K562 (cell line): ENCODE data around the gene PINK1. TPM values are rescaled to one million over a fixed set of nuclear protein-coding genes. Genes with fewer than 3 reads are reported as not detected.
A peak's percentile ranks its signal among the peaks of the same experiment; 100 is the strongest.

Experiments
- BHLHE40 ChIP-seq: IDR thresholded peaks from 2 replicates; pipeline ENCODE4 v1.6.1; 2011; ENCODE audit warnings: low read length, improper control_type of control experiment
- CBFA2T2 ChIP-seq: fragments of 450-650 bp; conservative IDR thresholded peaks from 2 replicates; pipeline ENCODE4 v1.6.1; 2017; ENCODE audit warnings: mild to moderate bottlenecking
- HIVEP1 ChIP-seq: fragments of 250-450 bp; sonication (Bioruptor Pico); IDR thresholded peaks from 2 replicates; pipeline ENCODE4 v1.4.0; 2020; ENCODE audit warnings: mild to moderate bottlenecking
- KAT7 ChIP-seq: sonication (generic); formaldehyde crosslinking; IDR thresholded peaks from 2 replicates; pipeline ENCODE4 v1.8.0; 2022; ENCODE audit warnings: missing genetic modification reagents, mild to moderate bottlenecking, borderline replicate concordance
- KLF13 ChIP-seq: fragments of 450-650 bp; IDR thresholded peaks from 2 replicates; pipeline ENCODE4 v1.6.1; 2016; ENCODE audit warnings: missing genetic modification characterization, low read depth, mild to moderate bottlenecking, missing compliant biosample characterization, moderate library complexity, borderline replicate concordance
- NR2C2 ChIP-seq, 2 experiments: fragments of 200-800 bp in 1 of 2; sonication (Bioruptor generic) in 1 of 2; sonication (generic) in 1 of 2; formaldehyde crosslinking in 1 of 2; IDR thresholded peaks; 2 replicates each; pipeline versions ENCODE4 v1.6.1 to v1.8.0; 2016 to 2022; ENCODE audit warnings: mild to moderate bottlenecking in 1 of 2, missing compliant biosample characterization in 1 of 2, missing genetic modification characterization in 1 of 2, missing genetic modification reagents in 1 of 2
- PBX2 ChIP-seq, 2 experiments: IDR thresholded peaks in 1 of 2; conservative IDR thresholded peaks in 1 of 2; 2 replicates each; pipeline ENCODE4 v1.6.1; 2016; ENCODE audit warnings: low read depth in 2 of 2, mild to moderate bottlenecking in 1 of 2, missing compliant biosample characterization in 1 of 2, missing genetic modification characterization in 1 of 2, moderate library complexity in 1 of 2
- TBL1XR1 ChIP-seq, 2 experiments: IDR thresholded peaks; 2 replicates each; pipeline ENCODE4 v1.6.1; 2012; ENCODE audit warnings: improper control_type of control experiment in 2 of 2, low read length in 2 of 2, mild to moderate bottlenecking in 1 of 2
- ZBTB40 ChIP-seq, 2 experiments: fragments of 450-650 bp in 1 of 2; sonication (generic) in 1 of 2; formaldehyde crosslinking in 1 of 2; IDR thresholded peaks; 2 replicates each; pipeline versions ENCODE4 v1.7.1 to v1.9.0; 2016 to 2022; ENCODE audit warnings: inconsistent platforms in 1 of 2, mild to moderate bottlenecking in 1 of 2, missing genetic modification reagents in 1 of 2
- ZC3H11A ChIP-seq: IDR thresholded peaks from 2 replicates; pipeline ENCODE4 v1.6.1; 2012; ENCODE audit warnings: low read depth, low read length, improper control_type of control experiment
- polyA plus RNA-seq, 8 experiments: library from polyadenylated mRNA; depleted of rRNA in 4 of 8; stranded (reverse) in 5 of 8; unstranded in 3 of 8; fragments of >200 nt; fragmentation: Nextera tagmentation in 2 of 8; fragmentation: Illumina TruSeq in 1 of 8; extraction: Ambion mirVana in 2 of 8; extraction: Trizol in 1 of 8; gene quantifications; 2 replicates each; pipeline versions ENCODE4 v1.2.1 to v1.2.3, GENCODE V29; 2011 to 2014; ENCODE audit warnings: inconsistent platforms in 1 of 8, missing spikeins in 1 of 8
- total RNA-seq, 7 experiments: library from RNA; depleted of rRNA in 6 of 7; stranded (reverse); fragments of >200 nt in 6 of 7; fragmentation: Illumina TruSeq in 2 of 7; extraction: Trizol in 2 of 7; gene quantifications; 2 replicates each; pipeline versions ENCODE4 v1.2.1 to v1.2.3, GENCODE V29; 2011 to 2021; ENCODE audit warnings: low replicate concordance in 1 of 7
- TF ChIP-seq, protein P1 (sequence below): fragments of 250-450 bp; sonication (Bioruptor Pico); IDR thresholded peaks from 2 replicates; pipeline ENCODE4 v1.4.0; 2020; ENCODE audit warnings: mild to moderate bottlenecking

The PINK1 gene
- total and polyA plus RNA-seq, 9 of the 15 experiments (the other 6 are each of a cell fraction or from before 2014, with no cell fraction given) = 1.5 to 11.3 (median 6.8) TPM

GRCh38 chr1:20661207-20662109 is 28.2 kb downstream of the PINK1 start, which contains the start of gene DDOST (continued):
- TF ChIP-seq ZBTB40 (IDR thresholded peaks at IDR 0.05) = peak; percentile 99
- no peak for TF ChIP-seq ZBTB40 (CRISPR knock-in tag; IDR thresholded peaks at IDR 0.05)
- TF ChIP-seq, protein P1, sequence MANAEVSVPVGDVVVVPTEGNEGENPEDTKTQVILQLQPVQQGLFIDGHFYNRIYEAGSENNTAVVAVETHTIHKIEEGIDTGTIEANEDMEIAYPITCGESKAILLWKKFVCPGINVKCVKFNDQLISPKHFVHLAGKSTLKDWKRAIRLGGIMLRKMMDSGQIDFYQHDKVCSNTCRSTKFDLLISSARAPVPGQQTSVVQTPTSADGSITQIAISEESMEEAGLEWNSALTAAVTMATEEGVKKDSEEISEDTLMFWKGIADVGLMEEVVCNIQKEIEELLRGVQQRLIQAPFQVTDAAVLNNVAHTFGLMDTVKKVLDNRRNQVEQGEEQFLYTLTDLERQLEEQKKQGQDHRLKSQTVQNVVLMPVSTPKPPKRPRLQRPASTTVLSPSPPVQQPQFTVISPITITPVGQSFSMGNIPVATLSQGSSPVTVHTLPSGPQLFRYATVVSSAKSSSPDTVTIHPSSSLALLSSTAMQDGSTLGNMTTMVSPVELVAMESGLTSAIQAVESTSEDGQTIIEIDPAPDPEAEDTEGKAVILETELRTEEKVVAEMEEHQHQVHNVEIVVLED (CRISPR knock-in tag) = peak; percentile 88
- no peak; the same call in 1 of the 2 replicates for TF ChIP-seq ZC3H11A
- no peak for TF ChIP-seq PBX2 (CRISPR knock-in tag; IDR thresholded peaks at IDR 0.05; ENCODE audit: low read depth)
- no peak for TF ChIP-seq PBX2 (tag; conservative IDR thresholded peaks at IDR 0.05; ENCODE audit: low read depth)
- TF ChIP-seq HIVEP1 (CRISPR knock-in tag) = peak; percentile 73; the same call in 1 of the 2 replicates
- peak; percentile 96 for TF ChIP-seq NR2C2 (CRISPR knock-in tag; IDR thresholded peaks at IDR 0.05)
- TF ChIP-seq NR2C2 (tag; IDR thresholded peaks at IDR 0.05) = peak; percentile 99
- peak in 1 of 2 experiments; percentile 59; a peak in 2 of 4 replicates for TF ChIP-seq TBL1XR1 (IDR thresholded peaks at IDR 0.05; ENCODE audit: low read length in 2 of 2)
- no peak for TF ChIP-seq CBFA2T2
- peak; percentile 59; the same call in 1 of the 2 replicates for TF ChIP-seq KLF13 (tag)
- TF ChIP-seq BHLHE40 = peak; percentile 92
- TF ChIP-seq KAT7 (CRISPR knock-in tag) = 0 out of 2 replicates have a peak, but pooled peaks have one; percentile 26
